HG02759 (cell line): ENCODE data around the gene BTAF1.
"Not testable (repeated sequence)": the region's sequence is repeated elsewhere in the genome, so short reads cannot be mapped to it uniquely, and the experiment has no call there.

Experiments
- ATAC-seq: cut with Tn5 transposase; IDR thresholded peaks from one replicate; pipeline ENCODE4 v1.9.1; 2021; ENCODE audit warnings: mild to moderate bottlenecking, moderate library complexity; ENCODE audit not compliant: unreplicated experiment

Gene BTAF1

GRCh38 chr10:91923371-91924211 is at the start of gene BTAF1:
TSS of gene BTAF1 (plus strand) at chr10:91923770. CDS start at chr10:91924077, 307 bp downstream.
- peak; percentile 99 for ATAC-seq

GRCh38 chr10:91875156-91875555 is 48.4 kb upstream of the BTAF1 start:
- ATAC-seq, result no peak

- no peak for ATAC-seq
Measured at GRCh38 chr10:91875779-91876178, 47.8 kb upstream of the BTAF1 start.

- no peak for ATAC-seq
Measured at GRCh38 chr10:91879515-91880170, 43.9 kb upstream of the BTAF1 start.

DNA sequence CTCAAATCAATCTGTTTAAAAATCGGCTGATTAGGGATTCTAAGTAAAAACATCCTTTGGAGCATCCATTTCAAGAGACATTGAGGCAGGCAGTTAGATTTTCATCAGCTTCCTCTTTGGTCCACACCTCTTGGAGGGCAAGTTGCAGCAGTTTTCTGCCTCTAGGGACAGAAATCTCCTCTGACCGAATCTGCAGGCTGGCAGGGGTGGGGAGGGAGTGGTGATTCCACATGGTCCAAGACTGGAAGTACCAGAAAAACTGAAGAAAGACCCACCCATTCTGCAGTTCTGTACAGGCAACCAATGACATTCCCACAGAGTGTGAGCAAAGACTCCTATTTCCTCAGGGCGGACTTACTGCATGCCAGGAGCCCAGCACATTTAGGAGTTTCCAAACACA is 43.3 kb upstream of the BTAF1 start:
- ATAC-seq, result no peak

- no peak for ATAC-seq
Measured at GRCh38 chr10:91883549-91884444, 39.8 kb upstream of the BTAF1 start.

- ATAC-seq, result no peak
Measured at GRCh38 chr10:91884536-91884935, 39.0 kb upstream of the BTAF1 start.

DNA sequence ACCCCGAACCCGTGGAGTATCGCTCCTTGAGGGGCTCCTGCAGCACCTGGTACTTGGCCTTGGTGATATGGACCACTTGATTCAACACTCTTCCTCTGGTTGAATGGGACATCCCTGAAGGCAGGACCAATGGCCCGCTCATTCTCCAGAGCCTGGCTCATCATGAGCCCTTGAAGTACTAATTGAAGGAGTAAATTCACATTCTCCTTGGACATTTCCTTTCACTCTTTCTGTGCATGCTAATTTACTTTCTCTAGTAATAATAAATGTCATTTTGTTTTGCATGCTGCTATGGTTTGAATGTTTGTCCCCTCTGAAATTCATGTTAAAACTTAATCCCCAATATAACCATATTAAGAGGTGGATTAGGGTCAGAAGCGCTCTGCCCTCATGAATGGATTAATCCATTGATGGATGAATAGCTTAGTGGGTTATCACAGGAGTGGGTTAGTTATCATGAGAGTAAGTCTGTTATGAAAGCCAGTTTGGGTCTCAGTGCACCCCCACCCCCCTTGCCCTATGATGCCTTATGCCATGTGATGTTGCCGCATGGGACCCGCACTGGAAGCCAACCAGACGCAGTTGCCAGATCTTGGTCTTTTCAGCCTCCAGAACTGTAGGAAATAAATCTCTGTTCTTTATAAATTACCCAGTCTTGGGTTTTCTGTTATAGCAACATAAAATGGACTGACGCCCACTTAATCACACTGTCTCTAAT is 38.0 kb upstream of the BTAF1 start:
- ATAC-seq, result no peak

DNA sequence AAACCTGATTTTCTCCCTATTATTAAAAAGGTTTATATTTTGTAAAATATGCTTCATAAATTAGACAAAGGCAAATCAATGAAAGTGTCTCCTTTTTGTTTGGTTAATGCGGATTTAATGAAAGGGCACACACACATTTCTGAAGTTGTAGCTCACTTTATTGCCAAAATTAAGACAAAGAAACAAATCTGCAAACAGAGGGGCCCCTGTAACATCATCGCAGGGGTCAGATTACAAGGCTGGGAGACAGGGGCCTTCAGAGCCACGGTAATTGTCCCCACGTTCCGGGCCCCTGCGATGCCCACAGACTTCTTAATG is 36.7 kb upstream of the BTAF1 start:
- no peak for ATAC-seq

DNA sequence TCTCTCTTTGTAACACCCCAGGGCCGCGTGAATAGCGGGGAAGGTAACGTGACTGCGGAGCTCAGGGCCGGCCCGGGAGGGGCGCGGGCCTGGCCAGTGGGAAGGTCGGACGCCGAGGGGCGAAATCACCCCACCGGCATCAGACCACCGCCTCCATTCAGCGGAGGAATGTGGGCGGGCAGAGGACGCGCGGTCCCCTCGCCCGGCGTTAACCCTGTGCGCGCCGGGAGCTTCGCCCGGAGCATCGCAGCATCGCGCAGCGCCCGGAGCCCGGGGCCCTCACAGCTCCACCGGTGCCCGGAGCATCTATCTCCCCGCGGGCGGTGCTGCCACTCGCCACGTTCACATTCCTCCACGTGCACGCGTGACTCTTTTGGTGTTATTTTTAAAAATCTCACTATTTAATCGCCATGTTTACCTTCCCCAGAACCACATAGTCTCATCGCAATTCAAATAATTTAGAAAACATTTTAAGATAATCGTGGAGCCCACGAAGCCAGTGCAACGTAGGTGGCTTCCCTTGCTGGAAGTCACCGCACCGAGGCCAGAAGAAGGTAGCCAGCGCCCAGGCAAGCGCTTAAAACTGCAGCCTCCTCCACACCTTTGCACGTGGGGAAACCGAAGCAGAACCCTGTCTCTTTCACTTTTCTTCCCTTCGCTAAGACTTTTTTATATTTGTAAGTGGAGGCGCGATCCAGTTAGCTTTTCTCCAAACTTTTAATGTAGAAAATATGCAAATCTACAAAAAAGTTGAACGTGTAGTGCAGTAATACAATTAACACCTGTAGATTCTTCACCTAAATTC is 36.1 kb upstream of the BTAF1 start:
- ATAC-seq, result peak; percentile 58

DNA sequence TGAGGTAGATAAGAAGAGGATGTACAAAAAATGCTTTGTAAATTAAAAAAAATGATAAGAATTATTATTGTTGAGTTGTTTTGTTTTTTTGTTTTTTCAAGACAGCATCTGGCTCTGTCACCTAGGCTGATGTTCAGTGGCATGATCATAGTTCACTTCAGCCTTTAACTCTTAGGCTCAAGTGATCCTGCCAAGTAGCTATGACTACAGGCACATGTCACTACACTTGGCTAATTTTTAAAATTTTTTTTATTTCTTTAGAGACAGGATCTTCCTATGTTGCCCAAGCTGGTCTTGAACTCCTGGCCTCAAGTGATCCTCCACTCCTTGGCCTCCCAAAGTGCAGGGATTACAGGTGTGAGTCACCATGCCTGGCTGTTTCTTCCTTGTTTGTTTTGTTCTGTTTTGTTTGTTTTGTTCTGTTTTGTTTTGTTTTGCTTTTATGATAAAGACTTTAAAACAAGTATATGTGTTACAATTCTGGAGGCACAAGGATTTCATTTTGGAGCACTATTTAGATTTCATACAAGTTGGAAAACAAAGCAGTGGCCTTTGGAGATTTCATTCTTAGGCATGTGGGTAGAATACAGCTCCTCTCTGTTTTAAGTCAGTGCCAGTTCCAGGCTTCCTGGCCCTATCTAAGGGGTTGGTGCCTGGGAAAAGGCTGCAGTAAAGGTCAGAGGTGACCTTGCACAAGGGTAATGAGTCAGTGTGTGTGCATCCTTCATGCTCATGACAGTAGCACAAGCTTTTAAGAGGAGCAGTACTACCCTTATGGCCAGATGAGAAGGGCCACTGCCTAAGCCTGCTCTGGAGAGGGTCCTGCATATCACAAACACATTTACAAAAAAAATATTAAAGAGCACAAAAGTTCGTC is 32.2 kb upstream of the BTAF1 start:
- ATAC-seq, result no peak

DNA sequence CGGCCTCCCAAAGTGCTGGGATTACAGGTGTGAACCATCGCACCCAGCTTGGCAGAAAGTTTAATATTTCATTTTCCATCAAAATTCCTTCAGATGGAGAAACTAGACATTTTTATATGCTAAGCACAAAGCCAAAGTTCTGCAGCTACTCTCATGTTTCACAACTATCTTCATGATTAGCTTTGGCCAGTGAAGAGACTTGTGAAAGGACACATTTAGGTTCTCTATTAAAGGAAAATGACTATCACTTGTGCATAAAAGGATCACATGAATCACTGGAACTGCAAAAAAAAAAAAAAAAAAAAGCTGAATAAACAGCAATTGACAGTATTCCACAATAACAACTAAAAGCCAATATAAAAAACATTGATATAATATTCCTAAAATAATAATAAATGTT is 30.5 kb upstream of the BTAF1 start:
- no peak for ATAC-seq

- not testable (repeated sequence) for ATAC-seq
Measured at GRCh38 chr10:91894261-91894685, 29.3 kb upstream of the BTAF1 start.

DNA sequence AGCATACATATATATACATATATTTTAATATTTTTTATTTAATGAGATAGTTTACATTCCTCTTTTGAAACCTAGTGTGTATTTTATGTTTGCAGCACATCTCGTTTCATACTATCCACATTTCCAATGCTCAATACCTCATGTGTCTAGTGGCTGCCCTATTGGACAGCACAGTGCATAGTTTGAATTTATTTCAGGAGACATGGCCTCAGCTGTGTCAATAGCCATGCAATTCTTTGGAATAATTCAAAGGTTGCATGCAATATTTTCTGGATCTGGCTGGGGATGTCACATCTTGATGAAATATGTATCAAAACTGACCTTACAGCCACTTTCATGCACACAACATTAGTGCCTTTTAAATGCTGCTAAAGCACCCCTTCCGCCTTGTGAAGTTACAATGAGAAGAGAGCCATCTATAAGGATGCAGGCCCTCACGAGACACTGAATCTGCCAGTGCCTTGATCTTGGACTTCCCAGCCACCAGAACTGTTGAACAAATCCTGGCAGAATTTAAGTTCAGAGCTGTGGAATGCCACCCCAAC is 27.3 kb upstream of the BTAF1 start:
- no peak for ATAC-seq

DNA sequence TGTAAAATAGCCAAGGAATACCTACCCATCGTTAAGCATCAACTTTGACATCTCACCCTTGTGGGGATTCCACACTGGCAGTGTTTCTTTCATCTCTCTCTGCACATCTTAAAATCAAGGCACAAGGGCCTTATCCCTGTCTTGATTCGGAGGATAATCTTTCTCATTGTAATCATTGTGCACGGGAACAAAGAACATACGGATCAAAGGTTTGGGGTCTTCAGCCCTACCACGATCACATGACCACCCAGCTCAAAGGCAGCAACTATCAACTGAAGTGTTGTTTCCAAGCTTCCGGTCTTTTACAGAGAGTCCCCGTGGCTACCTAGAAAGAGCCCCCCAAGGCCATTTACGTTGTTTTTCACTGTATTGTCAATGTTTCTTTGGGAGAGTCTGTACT is 26.1 kb upstream of the BTAF1 start:
- ATAC-seq, result no peak

- no peak for ATAC-seq
Measured at GRCh38 chr10:91901784-91902677, 21.5 kb upstream of the BTAF1 start.

DNA sequence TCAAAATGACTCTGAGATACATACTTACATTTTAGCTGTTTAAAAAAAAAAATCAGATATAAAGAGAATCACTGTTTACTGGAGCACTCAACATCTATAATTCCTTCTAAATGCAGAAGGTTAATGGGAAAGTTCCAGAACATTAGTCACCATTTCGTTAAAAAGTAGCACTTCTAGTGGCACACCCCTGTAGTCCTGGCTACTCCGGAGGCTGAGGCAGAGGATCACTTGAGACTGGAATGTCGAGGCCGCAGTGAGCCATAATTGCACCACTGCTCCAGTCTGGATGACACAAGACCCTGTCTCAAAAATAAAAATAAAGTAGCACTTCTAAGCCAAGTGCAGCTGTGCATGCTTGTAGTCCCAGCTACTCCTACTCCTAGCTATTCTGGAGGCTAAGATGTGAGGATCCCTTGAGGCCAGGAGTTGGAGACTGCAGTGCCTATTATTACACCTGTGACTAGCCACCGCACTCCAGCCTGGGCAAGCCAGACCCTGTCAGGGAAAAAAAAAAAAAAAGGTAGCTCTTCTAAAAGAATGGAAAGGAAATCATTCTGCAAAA is 16.5 kb upstream of the BTAF1 start:
- no peak for ATAC-seq
